Tibial nerve (tissue), 3 donors: ENCODE data around the gene PPP6C.

Source experiments
- POLR2A ChIP-seq, 2 donors: fragments of 450-650 bp; IDR thresholded peaks; one replicate each; pipeline ENCODE4 v1.6.1; 2017; ENCODE audit warnings: antibody characterized with exemption in 2 of 2, mild to moderate bottlenecking in 2 of 2, moderate library complexity in 2 of 2
- TF ChIP-seq, protein P1 (sequence below), 5 experiments: fragments of 200-600 bp in 3 of 5; fragments of 450-650 bp in 2 of 5; sonication (generic) in 3 of 5; IDR thresholded peaks; one replicate each; pipeline ENCODE4 v1.5.1; 2016 to 2019; ENCODE audit warnings: antibody characterized with exemption in 5 of 5, mild to moderate bottlenecking in 3 of 5, moderate library complexity in 2 of 5

DNA sequence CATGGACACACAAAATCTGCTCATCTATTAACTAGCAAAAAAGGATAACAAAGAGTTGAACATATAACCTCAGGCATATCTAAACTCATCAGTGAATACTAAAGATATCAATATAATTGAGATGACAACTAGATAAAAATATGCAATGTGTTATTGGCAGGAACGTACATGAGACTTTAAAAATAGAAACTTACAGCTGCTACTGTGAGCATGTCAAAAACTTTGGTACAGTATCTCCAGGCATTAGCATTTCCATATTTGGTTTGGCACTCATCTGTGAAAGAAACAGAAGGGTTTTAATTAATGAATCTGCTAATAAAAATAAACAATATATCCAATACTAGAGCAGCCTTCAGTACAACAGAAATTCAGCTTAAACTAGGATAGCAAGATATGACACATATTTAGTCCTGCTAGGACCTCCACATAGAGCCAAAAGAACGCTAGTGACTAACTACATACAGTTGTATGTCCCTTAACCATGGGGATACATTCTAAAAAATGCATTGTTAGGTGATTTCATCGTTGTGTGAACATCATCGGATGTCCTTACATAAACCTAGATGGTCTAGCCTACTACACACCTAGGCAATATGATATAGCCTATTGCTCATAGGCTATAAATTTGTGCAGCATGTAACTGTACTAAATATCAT lies 35.8 kb downstream of the PPP6C start:
- TF ChIP-seq, protein P1, sequence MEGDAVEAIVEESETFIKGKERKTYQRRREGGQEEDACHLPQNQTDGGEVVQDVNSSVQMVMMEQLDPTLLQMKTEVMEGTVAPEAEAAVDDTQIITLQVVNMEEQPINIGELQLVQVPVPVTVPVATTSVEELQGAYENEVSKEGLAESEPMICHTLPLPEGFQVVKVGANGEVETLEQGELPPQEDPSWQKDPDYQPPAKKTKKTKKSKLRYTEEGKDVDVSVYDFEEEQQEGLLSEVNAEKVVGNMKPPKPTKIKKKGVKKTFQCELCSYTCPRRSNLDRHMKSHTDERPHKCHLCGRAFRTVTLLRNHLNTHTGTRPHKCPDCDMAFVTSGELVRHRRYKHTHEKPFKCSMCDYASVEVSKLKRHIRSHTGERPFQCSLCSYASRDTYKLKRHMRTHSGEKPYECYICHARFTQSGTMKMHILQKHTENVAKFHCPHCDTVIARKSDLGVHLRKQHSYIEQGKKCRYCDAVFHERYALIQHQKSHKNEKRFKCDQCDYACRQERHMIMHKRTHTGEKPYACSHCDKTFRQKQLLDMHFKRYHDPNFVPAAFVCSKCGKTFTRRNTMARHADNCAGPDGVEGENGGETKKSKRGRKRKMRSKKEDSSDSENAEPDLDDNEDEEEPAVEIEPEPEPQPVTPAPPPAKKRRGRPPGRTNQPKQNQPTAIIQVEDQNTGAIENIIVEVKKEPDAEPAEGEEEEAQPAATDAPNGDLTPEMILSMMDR (IDR thresholded peaks at IDR 0.05) = no peak
- TF ChIP-seq POLR2A (IDR thresholded peaks at IDR 0.05) = no peak
